ENCODE measurements around the gene ARHGAP29. TPM values are rescaled to one million over a fixed set of nuclear protein-coding genes. Genes with fewer than 3 reads are reported as not detected.

The ARHGAP29 gene
- total and polyA plus RNA-seq, 2 of the 8 experiments (the other 6 are each of a cell fraction or from before 2014, with no cell fraction given), result 0.57 to 3.2 TPM

- TF ChIP-seq, protein P1, sequence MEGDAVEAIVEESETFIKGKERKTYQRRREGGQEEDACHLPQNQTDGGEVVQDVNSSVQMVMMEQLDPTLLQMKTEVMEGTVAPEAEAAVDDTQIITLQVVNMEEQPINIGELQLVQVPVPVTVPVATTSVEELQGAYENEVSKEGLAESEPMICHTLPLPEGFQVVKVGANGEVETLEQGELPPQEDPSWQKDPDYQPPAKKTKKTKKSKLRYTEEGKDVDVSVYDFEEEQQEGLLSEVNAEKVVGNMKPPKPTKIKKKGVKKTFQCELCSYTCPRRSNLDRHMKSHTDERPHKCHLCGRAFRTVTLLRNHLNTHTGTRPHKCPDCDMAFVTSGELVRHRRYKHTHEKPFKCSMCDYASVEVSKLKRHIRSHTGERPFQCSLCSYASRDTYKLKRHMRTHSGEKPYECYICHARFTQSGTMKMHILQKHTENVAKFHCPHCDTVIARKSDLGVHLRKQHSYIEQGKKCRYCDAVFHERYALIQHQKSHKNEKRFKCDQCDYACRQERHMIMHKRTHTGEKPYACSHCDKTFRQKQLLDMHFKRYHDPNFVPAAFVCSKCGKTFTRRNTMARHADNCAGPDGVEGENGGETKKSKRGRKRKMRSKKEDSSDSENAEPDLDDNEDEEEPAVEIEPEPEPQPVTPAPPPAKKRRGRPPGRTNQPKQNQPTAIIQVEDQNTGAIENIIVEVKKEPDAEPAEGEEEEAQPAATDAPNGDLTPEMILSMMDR (IDR thresholded peaks at IDR 0.05; ENCODE audit: control extremely low read depth in 1 of 3, insufficient read depth in 1 of 3, low read depth in 1 of 3, low read length in 3 of 3), result no peak
These were observed 32.5 kb upstream of the ARHGAP29 start (continued) for GRCh38 chr1:94269921-94270320.
